Limb (tissue), 2 donors: ENCODE results near the gene RASA1.

Source experiments
- DNase-seq, 2 donors: peaks; one replicate each; pipeline ENCODE4 v3.0.0-alpha.2; 2016; ENCODE audit errors: extremely low spot score in 2 of 2

RASA1 gene

GRCh38 chr5:87400305-87400899 is 132.7 kb downstream of the RASA1 start:
- DNase-seq = peak in 1 of 2 donors; percentile 66

- DNase-seq = no peak
Measured at GRCh38 chr5:87401626-87402025, 133.9 kb downstream of the RASA1 start.

- DNase-seq = no peak
Measured at GRCh38 chr5:87403409-87403808, 135.7 kb downstream of the RASA1 start.

DNA sequence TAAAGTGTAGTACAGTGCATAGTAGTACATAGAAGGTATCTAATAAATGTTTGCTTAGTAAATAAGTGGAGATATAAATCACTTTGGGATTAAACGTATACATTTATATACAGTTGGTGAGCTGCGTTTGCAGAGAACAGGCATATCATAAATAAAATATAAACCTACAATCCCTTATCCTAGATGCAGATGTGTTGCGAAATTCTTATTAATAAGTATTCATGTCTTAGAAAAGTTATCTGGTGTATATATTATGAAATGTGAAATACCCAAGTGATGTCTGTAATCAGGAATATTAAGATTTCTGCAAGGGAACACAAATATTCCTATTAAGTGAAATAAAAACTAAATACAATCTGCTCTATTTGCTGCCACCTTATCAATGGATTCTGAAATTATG is 136.2 kb downstream of the RASA1 start:
- no peak for DNase-seq

- DNase-seq = no peak
Measured at GRCh38 chr5:87404359-87404758, 136.7 kb downstream of the RASA1 start.

DNA sequence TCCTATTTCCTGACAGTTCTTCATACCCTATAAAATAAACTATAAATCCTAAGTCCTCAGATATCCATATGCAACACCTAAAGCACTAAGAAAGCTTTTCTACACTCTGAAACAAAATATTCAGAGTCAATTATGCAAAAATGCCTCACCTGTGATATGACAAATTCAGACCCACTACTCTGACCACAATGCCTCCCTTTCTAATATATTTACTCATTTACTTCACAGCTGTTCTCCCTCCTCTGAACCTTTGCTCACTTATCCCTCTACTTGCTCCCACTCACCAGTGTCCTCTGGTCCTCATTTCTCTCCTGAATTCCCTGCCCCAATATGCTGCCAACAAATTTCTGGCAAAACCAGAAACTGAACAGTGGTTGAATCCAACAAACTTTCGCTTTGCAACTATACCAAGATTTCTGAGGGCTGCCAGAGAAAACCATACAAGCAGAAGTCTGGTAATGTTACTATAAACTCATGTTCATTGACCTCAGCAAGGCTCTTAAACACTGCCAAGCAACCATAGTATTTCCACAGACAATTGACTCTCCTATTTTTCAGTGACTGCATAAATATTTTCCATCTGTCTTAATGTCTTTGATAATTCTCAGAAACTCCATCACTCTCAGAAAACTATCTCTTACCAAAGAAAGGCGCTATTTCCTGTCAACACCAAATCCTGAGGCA is 137.9 kb downstream of the RASA1 start:
- no peak for DNase-seq

DNA sequence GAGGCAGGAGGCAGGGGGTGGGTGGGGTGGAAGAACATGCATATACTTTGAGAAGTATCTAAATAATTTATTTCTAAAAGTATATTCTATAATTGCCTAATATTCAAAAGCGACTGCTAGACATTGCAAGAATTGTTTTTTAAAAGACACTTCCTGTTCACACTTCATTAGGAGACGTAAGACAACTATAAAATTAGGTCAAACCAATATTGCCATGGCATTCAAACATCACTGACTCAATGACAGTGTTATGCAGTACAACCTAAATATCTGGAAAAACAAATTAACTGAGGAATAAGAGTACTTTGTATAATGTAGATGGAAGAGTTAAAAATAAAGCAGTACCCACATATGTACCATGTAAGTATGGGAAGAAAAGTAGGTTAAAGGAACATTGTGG is 140.5 kb downstream of the RASA1 start:
- no peak for DNase-seq

- no peak for DNase-seq
Measured at GRCh38 chr5:87410931-87411330, 143.2 kb downstream of the RASA1 start.

DNA sequence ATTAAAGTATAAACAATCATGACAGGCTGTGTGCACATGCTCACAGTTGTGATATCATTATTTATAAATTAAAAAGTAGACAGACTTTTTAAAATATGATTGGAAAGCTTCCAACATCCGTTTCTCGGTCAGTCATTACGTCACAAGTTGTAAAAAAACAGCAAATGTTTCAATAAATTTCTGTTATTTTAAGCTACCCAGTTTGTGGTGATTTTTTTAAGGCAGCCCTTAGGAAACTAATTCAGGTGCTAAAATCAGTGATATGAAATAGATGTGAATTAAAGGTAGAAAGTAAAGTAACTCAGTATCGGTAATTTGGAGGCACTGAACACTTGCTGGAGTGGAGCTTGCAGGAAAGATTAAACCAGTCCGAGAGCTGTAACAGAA is 143.9 kb downstream of the RASA1 start:
- no peak for DNase-seq

GRCh38 chr5:87411973-87412629 is 144.4 kb downstream of the RASA1 start:
- peak in 1 of 2 donors; percentile 39 for DNase-seq

DNA sequence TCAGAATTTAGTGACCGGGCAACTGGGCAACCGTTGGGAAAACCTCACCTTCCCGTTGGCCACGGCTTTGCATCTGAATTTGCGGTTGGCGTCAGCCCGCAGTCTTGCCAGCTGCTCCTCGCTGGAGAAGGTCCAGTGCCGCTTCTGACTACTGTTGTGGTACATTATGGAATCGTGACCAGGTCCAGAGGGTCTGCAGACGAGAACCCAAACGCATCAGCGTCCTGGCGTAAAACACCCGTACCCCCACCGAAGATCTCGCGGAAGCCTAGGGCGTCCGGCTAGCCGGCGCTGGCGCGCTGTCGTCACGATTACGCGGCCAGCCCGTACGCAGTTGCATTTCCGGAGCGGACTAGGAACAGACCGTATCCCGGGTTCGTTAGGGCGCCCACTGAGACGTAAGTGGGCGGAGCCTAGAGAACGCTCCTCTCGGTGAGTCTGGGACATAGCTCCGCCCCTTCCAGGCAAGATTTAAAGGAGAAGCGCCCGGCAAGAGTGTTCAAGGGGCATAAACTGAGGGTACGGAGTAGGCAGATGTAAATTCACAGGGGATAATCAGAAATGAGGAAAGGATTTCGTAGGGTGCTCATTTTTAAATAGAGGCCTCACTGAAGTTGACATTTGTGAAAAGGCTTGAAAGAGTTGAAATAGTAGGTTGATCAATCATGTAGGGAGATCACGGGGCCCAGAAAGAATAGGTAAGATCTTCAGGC is 145.1 kb downstream of the RASA1 start, which contains the start of gene CCNH:
TSS of gene CCNH (minus strand) at position 301 of the 713 bp plus-strand sequence. CDS start at position 165, 136 bp downstream.
- peak; percentile 96 to 99 for DNase-seq

- DNase-seq = no peak
Measured at GRCh38 chr5:87413343-87413645, 145.6 kb downstream of the RASA1 start.

GRCh38 chr5:87418506-87418905 is 150.8 kb downstream of the RASA1 start:
- no peak for DNase-seq

GRCh38 chr5:87421307-87421706 is 153.6 kb downstream of the RASA1 start:
- DNase-seq = no peak

GRCh38 chr5:87423755-87424154 is 156.1 kb downstream of the RASA1 start:
- DNase-seq = no peak

DNA sequence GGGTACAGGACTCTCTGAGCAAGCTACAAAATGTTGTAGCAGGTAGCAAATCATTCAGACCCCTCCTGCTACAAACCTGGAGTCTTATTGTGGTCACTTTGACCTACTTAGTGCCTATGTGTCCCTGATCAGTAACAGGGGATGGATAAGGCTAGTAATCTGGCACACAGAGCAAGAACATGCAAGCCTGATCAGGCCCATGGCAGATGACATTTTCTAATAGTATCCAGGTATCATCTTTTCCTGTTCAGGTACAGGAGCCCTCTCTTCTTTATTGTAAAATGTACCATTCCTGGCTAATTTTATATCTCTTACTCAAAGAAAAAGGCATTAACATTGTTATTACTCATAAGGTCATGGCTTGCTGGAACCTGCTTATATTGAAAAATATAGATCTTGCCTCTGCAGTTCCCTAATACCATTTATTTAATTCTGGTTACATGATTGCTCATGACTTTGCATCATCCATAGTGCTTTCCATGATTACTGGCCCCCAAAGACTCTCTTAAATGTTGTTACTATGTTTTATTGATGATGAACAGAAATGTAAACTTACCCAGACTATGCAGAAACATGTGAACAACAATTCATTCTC is 163.3 kb downstream of the RASA1 start:
- no peak for DNase-seq

DNA sequence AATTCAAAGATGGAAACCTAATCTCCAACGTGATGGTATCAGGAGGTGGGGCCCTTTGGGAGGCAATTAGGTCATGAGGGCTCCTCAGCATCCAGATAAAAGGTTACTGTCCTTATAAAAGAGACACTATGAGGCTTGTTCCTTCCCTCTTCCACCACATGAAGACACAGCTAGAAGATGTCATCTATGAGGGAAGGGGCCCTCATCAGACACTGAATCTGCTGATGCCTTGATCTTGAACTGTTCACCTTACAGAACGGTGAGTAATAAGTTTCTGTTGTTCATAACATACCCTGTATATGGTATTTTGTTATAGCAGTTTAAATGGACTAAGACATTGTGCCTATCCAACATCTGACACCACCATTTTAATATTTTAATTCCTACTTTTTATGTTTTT is 164.8 kb downstream of the RASA1 start:
- no peak for DNase-seq

DNA sequence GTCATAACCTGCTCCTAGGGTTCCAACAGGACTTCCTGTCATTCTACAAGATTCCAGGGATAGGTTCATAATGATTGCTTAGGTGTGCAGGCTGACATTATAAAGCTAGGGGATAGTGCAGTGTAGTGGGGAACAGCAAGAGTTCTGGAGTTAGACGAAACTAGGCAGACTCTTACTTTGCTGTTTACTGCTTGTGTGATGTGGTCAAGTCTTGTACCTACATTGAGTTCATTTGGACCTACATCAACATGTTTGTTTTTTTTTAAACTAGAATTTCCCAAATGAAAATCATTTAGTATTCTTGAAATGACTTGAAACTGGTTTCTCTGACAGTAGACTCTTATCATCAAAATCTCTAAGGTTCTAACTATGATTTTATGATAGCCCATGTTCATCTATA is 166.3 kb downstream of the RASA1 start:
- DNase-seq = no peak

GRCh38 chr5:87434461-87434860 is 166.8 kb downstream of the RASA1 start:
- no peak for DNase-seq

DNA sequence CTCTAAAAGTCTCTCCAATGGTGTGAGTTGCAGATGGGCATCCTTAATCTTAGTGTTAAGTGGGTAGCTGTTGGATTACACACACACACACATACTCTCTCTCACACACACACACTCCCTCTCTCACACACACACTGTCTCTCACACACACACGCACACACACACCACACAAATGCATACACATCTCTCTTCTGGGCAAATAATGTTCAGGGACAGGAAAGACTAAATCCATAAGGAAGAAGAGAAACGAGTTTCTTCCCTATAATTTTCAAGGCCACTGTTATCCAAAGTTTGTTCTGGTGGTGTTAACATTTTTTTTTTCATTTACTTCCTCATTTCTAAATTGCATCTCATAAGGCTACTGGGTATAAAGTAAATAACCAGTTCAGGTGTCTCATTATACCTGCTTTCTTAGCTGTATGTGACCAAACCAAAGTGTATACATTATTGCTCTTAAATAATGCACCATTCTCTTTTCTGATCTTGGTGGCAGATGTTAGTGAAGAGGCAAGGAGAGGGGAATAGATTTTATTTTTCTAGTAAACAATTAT is 167.5 kb downstream of the RASA1 start:
- no peak for DNase-seq

- DNase-seq = no peak
Measured at GRCh38 chr5:87437724-87438123, 170.0 kb downstream of the RASA1 start.

DNA sequence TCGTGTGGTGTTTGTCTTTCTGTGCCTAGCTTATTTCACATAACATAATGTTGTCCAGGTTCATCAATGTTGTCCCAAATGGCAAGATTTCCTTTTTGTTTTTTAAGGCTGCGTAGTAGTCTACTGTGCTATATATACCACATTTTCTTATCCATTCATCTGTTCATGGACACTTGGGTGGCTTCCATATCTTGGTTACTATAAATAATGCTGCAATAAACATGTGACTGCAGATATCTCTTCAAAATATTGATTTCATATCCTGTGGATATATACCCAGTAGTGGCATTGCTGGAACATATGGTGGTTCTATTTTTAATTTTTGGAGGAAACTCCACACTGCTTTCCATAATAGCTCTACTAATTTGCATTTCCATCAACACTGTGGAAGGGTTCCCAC is 170.5 kb downstream of the RASA1 start:
- no peak for DNase-seq
